Measurements from ENCODE around the gene AMOTL2.
A peak's percentile ranks its signal among the peaks of the same experiment; 100 is the strongest.

Gene AMOTL2

DNA sequence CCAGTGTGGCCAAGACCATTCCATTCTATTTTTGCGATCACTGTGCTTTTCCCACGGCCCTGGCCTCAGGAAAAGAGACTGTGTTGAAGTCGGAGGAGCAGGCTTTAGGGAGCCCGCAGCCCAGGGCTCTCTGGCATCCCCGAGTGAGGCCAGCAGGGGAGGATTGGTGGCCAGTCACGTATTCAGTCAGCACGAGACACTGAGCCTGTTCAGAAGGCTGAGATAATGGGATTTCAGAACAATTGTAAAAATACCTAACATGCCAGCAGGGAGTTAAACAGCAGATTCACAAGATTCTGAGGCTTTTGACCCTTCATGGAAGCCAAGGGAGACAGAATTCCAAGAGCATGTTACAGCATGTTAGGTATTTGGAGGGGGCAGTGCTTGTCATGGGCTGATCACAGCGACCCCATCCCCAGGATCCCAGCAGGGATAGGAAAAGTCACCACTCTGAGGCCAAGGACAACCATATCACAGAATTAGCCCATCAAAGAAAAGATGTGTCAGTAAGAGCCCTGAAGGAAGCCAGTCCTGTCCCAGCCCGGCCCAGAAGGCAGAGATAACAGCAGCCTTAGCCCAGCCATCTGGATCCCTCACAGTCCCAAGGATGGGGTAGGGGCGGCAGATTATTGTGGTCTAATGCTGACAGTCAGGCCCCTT is 40.6 kb downstream of the AMOTL2 start:
- TF ChIP-seq, protein P1, sequence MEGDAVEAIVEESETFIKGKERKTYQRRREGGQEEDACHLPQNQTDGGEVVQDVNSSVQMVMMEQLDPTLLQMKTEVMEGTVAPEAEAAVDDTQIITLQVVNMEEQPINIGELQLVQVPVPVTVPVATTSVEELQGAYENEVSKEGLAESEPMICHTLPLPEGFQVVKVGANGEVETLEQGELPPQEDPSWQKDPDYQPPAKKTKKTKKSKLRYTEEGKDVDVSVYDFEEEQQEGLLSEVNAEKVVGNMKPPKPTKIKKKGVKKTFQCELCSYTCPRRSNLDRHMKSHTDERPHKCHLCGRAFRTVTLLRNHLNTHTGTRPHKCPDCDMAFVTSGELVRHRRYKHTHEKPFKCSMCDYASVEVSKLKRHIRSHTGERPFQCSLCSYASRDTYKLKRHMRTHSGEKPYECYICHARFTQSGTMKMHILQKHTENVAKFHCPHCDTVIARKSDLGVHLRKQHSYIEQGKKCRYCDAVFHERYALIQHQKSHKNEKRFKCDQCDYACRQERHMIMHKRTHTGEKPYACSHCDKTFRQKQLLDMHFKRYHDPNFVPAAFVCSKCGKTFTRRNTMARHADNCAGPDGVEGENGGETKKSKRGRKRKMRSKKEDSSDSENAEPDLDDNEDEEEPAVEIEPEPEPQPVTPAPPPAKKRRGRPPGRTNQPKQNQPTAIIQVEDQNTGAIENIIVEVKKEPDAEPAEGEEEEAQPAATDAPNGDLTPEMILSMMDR (IDR thresholded peaks at IDR 0.05; ENCODE audit: low read depth, low read length, missing control alignments), result no peak
- no peak for DNase-seq (ENCODE audit: low read depth)
- in situ Hi-C loops (cut with HindIII; ENCODE audit: low sequenced_read_pairs), result no loop called here
- H3K4me3 ChIP-seq (ENCODE audit: low read depth, low read length), result no peak overlapping the region

DNA sequence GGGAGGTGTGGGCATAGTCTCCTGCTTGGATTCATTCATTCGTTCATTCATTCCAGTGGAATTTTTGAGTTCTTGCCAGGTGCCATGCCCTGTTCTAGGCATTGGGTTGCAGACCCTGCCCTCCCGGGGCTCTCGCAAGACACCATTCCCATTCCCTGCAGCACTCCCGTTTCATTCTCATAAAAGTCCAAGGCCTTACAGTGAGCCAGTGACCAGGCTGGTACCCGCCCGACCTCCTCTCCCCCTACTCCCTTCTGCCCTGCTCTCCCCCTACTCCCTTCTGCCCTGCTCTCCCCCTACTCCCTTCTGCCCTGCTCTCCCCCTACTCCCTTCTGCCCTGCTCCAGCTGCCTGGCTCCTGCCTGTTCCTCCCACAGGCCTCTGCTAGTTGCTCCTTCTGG is 41.9 kb downstream of the AMOTL2 start:
- TF ChIP-seq, protein P1 (IDR thresholded peaks at IDR 0.05; ENCODE audit: low read depth, low read length, missing control alignments), result no peak
- no peak overlapping the region for H3K4me3 ChIP-seq (ENCODE audit: low read depth, low read length)
- no peak for DNase-seq (ENCODE audit: low read depth)
- in situ Hi-C loops (cut with HindIII; ENCODE audit: low sequenced_read_pairs), result no loop called here

DNA sequence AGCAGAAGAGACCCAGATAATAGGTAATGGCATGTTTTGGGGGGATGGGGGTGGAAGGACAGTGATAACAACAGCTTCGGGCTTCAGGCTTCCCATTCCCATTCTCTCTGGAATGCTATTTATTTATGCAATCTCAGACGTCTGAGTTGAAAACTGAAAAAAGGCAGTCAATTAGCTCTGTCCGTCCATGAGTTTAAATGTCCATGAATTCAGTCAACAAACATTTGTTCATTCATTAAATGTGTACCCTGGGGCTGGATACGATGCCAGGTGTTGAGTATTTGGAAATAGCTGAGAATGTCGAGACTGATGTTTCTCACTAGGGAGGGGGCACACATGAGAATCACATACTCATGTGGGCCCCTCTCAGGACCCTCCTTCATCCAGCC is 42.4 kb downstream of the AMOTL2 start:
- no peak overlapping the region for H3K4me3 ChIP-seq (ENCODE audit: low read depth, low read length)
- DNase-seq (ENCODE audit: low read depth), result no peak
- TF ChIP-seq, protein P1 (IDR thresholded peaks at IDR 0.05; ENCODE audit: low read depth, low read length, missing control alignments), result no peak
- in situ Hi-C loops (cut with HindIII; ENCODE audit: low sequenced_read_pairs), result no loop called here

DNA sequence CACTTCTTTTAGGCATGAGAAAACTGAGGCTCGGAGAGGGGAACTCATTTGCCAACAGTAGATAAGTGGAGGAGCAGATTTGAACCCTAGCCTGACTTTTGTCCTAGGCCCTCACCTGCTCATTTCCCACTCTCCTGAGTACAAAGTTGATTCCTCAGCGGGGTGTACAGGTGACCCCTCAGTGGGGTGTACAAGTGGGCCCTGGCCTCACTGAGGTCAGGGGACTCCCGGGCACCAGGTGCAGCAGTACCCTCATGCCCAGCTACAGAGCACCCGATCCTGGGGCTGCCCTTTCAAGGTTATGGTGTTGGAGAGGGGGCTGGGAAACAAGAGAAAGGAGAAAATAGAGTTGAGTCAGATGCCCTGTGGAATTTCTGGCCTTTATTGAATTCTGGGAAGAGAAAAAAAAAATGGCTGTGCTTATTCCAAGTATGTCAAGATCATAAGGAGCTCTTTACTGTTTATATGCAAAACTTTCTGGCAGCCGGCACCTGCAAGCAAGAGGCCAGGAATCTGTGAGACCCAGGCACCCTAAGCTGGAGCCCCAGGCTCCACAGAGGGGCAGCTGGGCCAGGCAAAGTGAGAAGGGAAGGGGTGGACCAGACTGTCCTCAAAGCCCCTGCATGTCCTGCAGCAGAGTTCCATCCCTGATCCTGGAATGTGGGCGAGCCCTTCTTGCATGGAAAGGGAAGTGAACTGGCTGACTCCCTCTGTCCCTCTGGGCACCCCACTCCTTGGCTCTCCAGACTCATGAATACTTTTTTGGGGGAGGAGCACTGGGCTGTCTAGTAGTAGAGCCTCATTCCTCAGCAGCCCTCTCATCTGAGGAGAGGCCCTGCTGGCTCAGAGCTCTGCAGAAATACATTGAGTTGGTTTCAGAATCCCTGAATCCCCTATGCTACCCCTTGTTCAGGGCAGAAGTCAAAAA is 43.1 kb downstream of the AMOTL2 start:
- TF ChIP-seq, protein P1 (IDR thresholded peaks at IDR 0.05; ENCODE audit: low read depth, low read length, missing control alignments), result no peak
- no peak overlapping the region for H3K4me3 ChIP-seq (ENCODE audit: low read depth, low read length)
- in situ Hi-C loops (cut with HindIII; ENCODE audit: low sequenced_read_pairs), result no loop called here
- DNase-seq (ENCODE audit: low read depth), result no peak

DNA sequence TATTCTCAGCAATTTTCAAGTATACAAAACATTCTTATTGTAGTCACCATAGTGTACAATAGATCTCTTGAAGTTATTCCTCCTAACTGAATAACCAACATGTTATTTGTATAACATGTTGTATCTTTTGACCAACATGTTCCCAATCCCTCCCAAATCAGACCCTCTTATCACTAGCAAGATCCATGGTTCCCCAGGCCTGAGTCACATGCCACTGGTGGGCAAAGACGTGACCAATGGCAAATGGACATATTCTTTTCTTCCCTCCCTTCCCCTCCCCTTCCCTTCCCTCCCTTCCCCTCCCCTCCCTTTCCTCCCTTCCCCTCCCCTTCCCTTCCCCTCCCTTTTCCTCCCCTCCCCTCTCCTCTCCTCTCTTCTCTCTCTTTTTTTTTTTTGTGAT is 45.4 kb downstream of the AMOTL2 start:
- no peak overlapping the region for H3K4me3 ChIP-seq (ENCODE audit: low read depth, low read length)
- TF ChIP-seq, protein P1 (IDR thresholded peaks at IDR 0.05; ENCODE audit: low read depth, low read length, missing control alignments), result no peak
- DNase-seq (ENCODE audit: low read depth), result no peak
- in situ Hi-C loops (cut with HindIII; ENCODE audit: low sequenced_read_pairs), result no loop called here

DNA sequence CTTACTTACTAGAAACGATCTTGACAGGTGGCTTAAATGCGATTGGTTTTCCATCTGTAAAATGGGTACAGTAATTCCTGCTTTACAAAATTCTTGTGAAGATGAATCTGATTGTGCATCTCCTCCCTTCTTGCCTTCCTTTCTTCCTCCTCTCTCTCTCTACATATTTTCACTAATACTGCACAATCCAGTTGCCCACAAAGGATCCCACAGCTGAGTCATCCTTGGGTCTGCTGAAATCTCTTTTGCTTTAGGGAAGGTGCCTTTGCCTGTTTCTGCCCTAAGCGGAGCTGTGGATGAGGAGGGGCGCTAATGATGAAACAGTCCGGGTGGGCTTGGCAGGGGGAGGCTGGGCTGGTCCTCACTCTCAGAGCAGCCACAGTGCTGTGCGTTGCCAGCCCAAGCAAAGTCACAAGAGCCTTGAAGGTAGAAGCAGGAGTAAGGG is 46.1 kb downstream of the AMOTL2 start:
- TF ChIP-seq, protein P1 (IDR thresholded peaks at IDR 0.05; ENCODE audit: low read depth, low read length, missing control alignments), result no peak
- DNase-seq (ENCODE audit: low read depth), result peak; percentile 81
- in situ Hi-C loops (cut with HindIII; ENCODE audit: low sequenced_read_pairs), result no loop called here
- no peak overlapping the region for H3K4me3 ChIP-seq (ENCODE audit: low read depth, low read length)
